GM21526 (cell line): ENCODE results near the gene TBC1D22A.

ENCODE experiments used
- ATAC-seq: cut with Tn5 transposase; IDR thresholded peaks from one replicate; pipeline ENCODE4 v1.9.1; 2021; ENCODE audit warnings: moderate library complexity; ENCODE audit not compliant: unreplicated experiment, low FRiP score

TBC1D22A gene

DNA sequence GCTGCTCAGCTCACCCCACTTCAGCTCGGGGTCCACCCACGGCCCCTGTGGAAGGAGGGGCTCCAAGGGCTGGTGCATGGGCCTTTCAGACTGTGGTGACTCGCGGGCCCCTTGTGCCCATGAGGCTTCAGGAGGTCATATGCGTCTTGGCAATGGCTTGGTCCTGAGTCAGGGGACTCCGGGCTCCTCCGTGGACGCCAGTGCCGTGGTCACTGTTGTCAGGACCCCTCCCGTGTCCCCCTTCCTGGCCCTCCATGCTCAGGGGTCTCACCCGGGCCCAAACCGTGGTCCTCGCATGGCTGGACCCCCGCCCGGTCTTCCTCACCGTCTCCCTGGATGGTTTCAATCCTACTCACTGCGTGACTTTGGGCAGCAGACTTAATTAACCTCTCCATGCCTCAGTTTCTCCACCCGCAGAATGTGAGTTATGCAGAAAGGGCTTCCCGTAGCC is 436.4 kb downstream of the TBC1D22A start:
- ATAC-seq = no peak

DNA sequence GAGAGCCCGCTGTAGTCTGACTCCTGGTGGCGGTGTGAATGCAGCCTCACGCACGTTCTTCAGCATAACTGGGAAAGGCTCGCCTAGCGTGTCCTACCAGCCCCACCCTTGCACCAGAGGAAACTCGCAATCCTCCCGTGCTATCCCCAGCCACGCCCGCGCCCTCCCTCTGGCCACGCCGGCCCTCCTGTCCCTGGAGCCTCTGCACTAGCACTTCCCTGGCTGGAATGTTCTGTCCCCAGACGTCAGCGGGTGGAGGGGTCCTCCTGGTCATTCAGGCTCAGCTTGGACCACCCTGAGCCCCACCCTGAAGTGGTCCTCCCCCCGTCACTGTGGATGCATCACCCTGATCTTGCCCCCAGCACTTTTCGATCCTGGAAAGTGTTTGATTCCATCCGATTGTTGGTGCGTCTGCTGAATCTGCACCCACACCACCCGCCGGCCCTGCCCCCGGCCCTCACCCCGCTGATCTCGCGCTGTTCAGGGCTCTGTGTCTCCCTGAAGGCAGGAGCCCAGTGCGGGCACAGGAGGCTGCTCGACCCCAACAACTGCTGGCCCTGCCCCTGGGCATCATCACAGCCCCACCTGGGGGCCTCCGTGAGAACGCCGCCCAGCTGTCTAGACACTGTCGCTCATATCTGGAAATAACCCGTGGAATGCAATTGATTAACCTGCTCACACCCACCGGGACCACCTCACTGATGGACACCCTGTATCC is 437.0 kb downstream of the TBC1D22A start:
- ATAC-seq = no peak

DNA sequence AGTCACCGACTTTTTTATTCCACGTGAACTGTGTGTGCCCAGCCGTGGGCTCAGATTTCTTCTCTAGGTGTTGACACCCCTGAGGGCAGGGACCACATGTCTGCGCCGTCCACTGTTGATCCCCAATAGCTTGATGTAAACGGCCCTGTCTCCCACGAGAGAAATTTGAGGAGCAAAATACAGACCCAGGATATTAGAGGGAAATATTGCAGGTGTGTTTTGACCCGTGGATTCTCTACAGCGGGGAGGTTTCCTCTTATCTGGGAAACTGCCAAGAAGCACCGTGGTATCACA is 437.5 kb downstream of the TBC1D22A start:
- no peak for ATAC-seq

DNA sequence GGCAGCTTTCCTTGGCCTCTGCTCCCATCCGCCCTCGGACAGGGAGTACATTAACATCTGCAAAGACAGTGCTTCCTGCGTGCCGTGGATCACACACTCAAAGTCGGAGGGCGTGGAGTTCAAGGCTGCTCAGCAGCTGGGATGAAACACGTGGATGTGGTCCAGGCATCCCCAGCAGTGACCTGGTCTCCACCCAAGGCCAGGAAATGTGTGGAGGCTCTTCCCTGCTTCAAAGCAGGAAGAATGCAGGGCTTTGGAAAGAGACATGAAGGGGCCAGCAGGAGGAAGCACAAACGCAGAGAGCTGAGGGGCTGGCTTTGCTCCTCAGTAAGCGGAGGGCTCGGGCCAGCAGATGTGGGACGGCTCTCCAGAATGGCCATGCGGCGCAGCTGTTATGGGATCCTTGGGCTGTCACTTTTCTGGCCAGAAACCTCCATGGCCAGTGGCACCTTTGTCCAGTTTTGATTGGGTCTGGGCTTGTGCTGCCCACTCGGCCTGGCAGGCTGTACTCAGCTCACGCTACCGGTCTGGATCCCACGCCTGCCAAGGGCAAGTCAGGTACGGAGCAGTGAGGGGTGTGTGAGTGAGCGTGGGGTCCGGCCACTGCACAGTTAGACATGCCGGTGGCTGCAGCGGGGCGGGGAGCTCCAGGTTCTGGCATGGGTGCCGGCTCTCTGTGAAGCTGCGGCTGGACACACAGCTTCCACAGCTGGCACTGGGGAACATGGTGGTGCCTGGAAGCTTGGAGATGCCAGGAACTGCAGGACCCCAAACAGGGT is 438.0 kb downstream of the TBC1D22A start:
- ATAC-seq = no peak

DNA sequence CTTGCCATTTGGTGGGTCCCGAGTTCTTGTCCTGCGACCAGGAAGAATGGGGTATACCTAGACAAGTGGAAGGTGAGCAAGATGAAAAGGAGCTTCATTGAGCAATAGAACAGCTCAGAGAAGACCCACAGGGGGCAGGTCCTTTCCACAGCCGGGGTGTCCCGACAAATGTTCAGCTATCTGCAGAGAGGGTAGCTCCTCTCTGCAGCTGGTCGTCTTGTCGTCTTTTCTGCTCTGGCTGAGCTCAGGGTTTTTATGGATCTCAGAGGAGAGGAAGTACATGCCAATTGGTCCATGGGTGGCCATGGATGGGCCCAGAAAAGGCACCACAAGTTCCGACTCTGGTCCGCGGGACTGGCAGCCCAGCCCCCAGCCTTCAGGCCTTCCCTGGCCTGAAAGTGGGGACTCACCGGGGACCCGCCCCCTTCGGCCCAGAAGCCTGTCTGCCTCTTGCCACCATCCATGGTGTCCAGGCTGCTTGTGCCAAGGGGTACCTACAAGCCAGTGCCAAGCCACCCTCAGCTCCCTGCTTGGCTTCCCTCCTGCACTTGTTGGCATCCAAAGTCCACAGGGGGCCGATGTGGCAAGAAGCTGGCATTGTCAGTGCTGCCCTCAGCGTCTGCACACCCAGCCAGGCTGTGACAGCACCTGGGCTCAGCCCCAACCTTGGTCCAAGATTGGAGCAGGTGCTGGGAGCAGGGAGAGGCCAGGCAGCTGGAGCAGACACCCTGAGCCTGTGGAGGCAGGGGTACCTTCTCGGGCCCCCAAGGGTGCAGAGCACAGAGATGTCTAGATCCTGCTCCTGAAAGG is 438.9 kb downstream of the TBC1D22A start:
- no peak for ATAC-seq

DNA sequence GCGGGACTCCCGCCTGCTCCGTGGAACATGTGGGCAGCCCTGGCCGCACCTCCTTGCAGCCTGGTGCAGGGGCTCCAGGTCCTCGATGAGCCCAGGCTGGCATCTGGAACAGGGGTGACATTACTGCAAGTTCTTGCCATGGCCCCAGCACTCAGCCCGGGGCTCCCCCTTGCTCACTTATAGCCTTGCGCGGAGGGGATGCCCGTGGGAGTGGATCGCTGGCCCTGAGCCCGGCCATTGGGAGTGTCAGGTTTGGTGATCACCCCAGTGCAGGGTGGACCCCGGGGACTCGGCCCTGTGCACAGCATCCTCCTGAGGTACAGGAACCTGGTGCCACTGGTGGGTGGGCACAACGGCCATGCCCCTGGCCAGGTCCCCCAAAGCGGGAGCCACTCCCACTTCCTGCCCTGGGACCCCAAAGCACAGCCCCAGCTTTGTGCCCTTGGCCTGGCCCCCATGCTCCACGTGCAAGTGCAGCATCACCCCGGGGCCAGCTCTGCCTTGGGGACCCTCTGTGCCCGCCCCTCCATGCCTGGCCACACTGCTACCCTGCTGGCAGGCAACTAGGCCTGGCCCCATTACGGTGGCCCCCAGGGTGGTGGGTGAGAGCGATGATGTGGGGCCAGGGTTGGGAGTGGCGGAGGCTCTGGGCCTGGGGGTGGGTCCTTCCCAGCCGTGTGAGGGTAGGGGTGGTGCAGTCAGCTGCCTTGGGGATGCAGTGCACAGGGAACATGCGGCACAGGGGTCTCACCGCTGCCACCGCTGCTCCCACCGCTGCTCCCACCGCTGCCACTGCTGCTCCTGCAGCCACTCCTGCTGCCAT is 439.8 kb downstream of the TBC1D22A start:
- no peak for ATAC-seq

DNA sequence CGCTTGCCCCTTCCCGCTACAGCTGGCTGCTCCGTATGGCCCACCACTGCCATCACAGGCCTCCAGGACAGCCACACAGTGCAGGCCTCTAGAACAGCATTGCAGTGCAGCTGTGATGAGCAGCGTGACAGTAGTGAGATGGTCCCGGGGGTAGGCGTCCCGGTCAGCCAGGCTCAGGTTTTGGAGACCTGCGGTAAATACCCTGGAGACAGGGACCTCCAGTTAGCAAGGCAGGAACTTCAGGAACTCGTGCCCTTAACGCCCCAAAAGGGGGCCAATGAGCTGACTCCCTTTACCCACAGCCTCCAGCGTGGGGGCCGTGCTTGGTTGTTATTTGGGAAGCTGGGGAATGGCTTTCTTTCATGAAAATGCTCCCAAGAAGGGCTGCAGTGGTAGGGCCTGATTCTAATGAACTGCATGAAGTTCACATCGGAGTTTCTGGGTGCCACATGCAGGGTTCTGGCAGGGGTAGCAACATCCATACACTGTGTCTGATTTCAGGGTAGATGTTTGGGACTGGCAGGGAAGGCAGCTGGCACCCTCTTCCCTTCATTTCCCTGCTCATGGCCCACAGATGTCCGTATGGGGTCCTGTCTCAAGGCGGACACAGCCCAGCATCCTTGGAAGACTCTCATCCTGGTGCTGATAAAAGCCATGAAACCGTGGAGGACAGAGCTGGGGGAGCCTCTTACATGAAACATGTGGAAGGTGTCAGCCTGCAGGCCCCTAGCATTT is 440.5 kb downstream of the TBC1D22A start:
- no peak for ATAC-seq

DNA sequence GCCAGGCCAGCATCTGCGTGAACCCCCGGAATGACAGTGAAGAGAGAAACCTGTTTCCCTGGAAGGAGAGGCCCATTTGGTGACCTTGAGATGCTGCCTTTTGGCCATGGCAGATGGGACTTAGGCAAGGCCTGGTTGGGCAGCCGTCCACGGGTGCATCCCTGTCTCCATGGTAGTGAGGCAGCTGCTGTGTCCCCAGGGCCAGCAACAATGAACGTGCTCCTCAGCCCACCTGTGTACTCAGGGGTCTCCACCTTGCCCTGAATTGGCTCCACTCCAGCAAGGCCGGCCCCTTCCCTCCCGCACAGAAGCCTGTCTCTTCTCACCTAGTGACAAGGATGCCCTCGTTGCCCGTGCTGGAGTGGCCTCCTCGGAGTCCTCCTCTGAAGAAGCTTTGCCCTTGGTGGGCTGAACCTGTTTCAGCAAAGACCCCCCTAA is 441.1 kb downstream of the TBC1D22A start:
- no peak for ATAC-seq

DNA sequence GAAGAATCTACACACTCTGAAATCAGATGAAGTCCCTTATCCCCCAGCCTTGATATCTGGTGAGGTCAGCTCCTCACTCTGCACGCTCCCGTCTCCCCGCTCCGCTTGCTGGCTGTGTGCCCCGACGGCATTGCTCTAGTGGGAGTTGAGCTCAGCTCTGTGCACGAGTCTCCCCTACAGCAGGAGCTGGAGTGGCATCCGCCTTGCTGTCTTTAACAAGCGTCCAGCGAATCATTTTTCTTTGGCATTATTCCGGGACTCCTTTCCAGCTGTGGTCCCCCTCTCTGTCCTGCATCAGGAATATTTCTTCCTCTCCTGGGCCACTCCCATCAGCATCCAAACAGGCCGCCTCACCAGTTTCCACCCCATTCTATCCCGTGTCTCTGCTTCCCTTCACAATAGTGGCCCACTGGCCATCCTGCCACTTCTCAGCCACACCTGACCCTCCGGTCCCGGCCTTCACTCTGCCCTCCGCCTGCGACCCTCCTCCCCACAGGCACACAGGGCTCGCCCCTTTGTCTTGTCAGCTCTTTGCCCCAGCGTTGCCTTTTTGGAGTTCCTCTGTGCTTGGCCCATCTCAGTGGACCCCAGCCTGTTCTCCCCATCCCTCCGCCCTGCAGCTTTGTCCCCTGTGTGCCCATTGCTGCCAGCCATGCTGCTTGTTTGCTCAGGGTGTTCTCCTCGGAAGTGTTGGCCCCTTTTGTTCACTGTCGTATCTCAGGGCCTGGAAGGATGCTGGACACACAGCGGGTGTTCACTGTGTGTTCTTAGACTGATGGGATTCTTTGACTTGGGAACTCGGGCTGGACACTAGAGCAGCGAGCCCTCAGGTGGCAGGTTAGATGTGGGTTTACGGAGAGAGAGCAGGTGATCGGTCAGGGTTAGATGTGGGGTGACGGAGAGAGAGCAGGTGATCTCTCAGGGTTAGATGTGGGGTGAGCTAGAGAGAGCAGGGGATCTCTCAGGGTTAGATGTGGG is 441.8 kb downstream of the TBC1D22A start:
- no peak for ATAC-seq

DNA sequence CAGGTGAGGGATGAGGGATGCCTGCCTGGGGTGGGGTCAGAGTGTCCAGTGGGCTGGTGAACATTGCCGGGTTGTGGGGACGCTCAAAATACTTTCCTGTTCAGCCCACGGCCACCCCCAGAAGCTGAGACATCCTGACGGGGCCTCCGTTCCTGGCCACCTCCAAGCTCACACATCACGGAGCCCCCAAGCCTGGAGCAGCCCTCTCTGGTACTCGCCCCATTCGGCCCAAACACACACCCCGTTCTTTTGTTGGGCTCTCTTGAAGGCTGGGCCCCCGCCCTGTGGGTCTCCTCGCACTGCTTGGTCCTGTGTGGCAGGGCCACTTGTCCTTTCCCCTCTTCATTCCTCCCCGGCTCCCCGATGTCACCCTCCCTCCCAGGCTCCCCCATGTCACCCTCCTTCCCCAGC is 442.6 kb downstream of the TBC1D22A start:
- ATAC-seq = no peak

DNA sequence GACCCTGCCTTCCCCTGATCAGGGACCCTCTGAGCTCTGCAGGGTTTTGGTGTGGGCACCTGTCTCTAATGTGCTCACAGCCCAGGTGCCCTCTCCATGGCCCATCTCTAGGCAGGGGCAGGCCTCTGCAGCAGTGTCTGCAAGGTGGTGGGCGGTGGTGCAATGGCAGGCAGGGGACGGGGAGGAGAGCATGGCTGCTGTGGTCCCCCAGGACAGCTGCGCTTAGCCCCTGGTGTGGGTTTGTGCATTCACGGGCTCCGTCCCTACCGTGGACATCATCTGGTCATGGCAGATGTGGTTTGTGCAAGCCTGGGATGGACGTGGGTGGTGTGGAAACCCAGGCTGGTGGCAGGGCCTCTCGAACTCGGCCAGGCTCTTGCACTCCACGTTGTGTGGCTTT is 443.1 kb downstream of the TBC1D22A start:
- no peak for ATAC-seq

DNA sequence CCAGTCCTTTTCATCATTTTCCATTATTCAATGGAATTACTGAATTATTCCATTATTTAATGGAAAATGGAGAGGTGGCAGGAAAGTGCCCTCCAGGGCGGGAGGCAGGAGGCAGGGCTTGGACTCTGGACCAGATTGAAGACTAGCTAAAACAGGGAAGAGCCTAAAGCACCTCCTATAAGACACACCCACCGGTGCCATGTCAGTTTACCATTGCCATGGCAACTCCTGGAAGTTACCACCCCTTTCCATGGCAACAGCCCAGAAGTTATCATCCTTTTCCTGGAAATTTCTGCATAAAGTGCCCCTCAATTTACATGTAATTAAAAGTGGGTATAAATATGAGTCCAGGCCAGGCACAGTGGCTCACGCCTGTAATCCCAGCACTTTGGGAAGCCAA is 443.7 kb downstream of the TBC1D22A start:
- no peak for ATAC-seq

DNA sequence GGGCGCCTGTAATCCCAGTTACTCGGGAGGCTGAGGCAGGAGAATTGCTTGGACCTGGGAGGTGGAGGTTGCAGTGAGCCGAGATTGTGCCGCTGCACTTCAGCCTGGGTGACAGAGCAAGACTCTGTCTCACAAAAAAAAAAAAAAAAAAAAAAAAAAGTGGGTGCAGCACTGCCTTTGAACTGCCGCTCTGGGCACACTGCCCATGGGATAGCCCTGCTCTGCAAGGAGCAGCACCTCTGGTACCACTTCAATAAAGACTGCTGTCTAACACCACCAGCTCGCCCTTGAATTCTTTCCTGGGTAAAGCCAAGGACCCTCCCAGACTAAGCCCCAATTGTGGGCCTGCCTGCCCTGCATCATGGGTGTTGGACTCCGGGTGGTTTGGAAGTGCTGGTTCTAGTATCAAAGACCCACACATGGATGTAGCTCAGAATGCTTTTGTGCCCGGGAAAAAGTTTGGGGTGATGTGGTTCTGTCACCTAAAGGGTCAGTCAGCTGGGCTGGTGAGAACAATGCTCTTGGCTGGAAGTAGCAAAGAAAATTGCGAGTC is 444.3 kb downstream of the TBC1D22A start:
- ATAC-seq = no peak

DNA sequence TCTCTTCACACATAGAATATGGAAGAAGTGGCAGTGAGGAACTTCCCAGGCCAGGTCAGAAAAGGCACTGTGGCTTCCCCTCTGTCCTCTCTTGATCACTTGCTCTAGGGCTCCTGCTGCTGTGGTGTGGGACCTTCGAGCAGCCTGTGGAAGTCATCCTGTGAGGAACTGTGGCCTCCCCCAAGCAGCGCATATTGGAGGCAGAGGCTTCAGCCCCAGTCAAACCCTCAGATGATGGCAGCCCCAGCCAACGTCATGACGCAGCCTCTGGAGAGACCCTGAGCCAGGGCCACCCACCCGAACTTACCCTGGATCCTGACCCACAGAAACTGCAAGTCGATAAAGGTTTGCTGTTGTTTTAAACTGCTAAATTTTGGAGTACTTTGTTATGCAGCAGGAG is 444.9 kb downstream of the TBC1D22A start:
- no peak for ATAC-seq

DNA sequence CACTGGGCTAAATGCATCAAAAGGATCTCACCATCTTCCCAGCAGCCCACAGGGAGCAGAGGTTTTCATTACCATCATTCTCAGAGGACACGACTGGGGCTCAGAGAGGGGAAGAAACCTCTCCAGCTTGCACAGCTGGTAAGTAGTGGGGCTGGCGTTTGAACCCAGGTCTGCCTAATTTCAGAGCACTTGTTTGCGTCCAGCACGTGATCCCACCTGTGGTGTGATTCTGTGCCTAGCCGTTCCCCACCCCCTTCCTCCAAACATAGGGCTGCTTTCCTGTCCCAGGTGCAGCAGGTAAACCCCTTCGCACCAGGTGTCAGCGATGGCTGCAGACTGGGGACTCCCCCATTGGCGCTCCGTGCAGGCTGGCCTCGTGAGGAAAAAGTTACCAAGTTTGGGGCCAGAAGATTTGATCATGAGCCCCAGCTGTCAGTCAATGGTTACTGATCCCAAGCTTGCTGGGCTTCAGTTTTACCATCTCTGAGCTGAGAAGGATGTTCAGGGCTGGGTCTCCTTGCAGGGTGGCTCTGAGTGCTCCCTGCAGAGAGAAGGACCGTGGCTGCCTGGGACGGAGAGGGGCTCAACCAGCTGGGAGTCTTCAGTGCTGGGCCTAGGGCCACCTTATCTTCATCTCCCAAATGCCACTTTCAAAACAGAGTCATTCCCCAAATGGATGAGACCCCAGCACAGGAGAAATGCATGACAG is 445.6 kb downstream of the TBC1D22A start:
- no peak for ATAC-seq

DNA sequence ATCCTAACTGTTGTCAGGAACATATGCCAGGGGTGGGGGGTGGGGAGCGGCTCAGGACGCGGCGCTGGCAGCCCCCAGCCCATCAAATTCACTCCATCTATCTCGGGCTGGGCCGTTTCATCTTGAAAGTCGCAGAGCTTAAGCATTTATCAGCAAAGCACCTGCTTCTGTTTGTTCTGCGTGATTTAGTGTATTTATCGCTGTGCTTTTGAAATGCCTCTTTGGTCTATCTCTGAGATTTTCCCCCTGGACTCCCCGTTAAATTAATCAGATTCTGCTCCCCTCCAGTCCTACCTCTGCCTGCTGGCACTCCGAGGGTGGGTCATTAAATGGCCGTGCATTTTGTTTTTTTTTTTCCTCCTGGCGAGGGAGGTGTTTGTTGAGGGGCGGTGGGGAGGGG is 446.2 kb downstream of the TBC1D22A start:
- ATAC-seq = no peak

DNA sequence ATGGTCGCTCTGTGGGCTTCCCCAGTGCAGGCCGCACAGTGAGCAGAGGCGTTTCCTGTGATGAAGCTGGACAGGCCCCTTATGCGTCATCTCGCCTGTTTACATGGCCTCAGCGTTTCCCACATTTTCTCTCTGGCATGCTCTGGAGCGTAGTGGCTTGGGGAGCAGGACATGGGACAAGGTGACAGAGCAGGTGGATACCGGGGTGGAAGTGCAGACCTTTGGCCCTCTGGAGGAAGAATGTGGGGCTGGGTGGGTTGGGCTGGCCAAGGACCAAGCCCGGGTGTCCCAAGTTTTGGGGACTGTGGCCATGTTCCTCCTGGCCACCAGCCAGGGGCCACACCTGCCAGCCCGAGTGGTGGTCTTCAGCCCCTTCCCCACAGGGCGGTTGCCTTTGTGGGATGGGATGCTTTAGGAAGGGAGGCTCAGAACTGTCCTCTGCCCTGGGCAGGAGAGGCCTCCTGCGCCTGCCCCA is 446.6 kb downstream of the TBC1D22A start:
- ATAC-seq = no peak
